Measurements from ENCODE around the gene DLL1.

DLL1 gene

DNA sequence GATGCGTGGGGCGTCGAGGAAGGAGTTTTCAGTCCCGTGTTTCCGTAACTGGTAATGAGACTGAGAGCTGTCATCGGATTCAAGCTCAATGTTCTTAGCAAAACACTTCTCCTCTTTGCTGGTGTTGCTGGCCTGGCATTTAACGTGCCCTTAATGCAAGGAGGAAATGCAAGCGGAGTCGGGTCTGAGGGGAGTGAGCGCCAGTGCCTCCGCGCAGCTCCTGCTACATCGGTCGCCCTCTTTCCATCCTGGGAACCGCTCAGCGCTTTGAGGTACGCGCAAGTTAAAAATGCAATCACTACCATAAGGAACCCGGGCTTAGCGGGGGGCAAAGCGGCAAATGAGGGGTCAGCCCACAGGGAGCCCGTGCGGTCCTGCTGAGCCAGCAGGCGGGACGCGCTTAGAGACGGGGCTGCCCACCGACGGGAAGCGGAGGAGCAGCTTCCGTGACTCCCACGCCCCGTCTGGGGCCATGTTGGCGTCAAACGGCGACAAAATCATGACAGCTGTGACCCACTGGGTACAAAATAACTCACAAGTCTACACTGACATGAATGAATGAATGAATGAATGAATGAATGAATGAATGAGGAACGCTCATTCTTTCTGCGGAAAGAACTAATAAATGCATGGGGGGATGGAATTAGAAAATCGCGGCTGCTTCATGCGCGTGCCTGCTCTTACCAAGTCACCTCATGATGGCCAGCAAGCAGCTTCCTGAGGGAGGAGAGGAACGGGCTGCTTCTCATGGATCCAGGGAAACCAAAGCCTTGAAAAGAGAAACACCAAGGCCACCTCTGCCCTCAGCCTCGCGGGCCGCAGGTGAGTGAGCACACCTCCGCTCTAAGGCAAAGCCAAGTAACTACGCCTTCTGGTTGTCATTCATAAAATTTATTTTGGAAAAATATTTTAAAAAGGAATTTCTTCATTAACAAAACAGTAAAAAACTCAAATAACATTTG lies 9.3 kb downstream of the DLL1 start:
- H3K27ac ChIP-seq (ENCODE audit: low read length) = no peak overlapping the region

DNA sequence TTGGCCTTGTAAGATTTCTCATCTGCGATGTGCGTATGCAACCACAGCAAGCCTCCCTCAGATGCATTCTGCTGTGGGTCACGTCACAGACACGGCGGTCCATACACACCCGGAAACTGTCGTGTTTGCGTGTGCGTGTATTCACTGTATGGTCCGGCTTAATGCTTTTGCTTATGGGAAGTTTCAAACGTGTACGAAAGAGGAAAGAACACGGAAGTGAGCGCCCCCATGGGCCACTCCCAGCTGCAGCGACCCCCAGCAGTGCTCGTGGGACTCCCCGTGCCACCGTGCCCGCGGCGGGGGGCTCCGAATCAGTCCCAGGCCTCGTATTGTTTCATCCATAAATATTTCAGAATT lies 10.2 kb downstream of the DLL1 start:
- Histone ChIP-seq H3K27ac (ENCODE audit: low read length) (no peak overlapping the region), H3K4me2 (ENCODE audit: insufficient read depth, low read length) (no peak overlapping the region), H3K9ac (ENCODE audit: low read depth, low read length) (no peak overlapping the region), H4K20me1 (ENCODE audit: insufficient read depth, low read length) (peaks cover 5% of the 10 kb centered on the region; the same call in 1 of the 2 replicates), H2AFZ (ENCODE audit: low read depth, low read length) (no peak overlapping the region), H3K36me3 (ENCODE audit: insufficient read depth, low read length) (no peaks in the 10 kb centered on the region), H3K27me3 (ENCODE audit: insufficient read depth, low read length, poor library complexity) (no peaks in the 10 kb centered on the region), H3K4me1 (ENCODE audit: insufficient read depth, low read length) (peaks cover 27% of the 10 kb centered on the region), H3K4me3 (ENCODE audit: low read depth in 1 of 2, low read length in 2 of 2) (no peak overlapping the region), H3K79me2 (ENCODE audit: insufficient read depth, low read length) (no peaks in the 10 kb centered on the region), H3K9me3 (ENCODE audit: insufficient read depth, low read length, severe bottlenecking) (no peaks in the 10 kb centered on the region)
- ATAC-seq (ENCODE audit: insufficient read depth, low read depth) = no peak
- DNase-seq = no peak
- TF ChIP-seq EZH2 (IDR thresholded peaks at IDR 0.05; ENCODE audit: borderline replicate concordance, low read depth, low read length, severe bottlenecking) = no peak
- TF ChIP-seq, protein P1, sequence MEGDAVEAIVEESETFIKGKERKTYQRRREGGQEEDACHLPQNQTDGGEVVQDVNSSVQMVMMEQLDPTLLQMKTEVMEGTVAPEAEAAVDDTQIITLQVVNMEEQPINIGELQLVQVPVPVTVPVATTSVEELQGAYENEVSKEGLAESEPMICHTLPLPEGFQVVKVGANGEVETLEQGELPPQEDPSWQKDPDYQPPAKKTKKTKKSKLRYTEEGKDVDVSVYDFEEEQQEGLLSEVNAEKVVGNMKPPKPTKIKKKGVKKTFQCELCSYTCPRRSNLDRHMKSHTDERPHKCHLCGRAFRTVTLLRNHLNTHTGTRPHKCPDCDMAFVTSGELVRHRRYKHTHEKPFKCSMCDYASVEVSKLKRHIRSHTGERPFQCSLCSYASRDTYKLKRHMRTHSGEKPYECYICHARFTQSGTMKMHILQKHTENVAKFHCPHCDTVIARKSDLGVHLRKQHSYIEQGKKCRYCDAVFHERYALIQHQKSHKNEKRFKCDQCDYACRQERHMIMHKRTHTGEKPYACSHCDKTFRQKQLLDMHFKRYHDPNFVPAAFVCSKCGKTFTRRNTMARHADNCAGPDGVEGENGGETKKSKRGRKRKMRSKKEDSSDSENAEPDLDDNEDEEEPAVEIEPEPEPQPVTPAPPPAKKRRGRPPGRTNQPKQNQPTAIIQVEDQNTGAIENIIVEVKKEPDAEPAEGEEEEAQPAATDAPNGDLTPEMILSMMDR (IDR thresholded peaks at IDR 0.05; ENCODE audit: borderline replicate concordance, extremely low read depth, low read length, poor library complexity, severe bottlenecking) = no peak

More for the DNA sequence above, 9.3 kb downstream of the DLL1 start:
- no peaks in the 10 kb centered on the region for H3K9me3 ChIP-seq (ENCODE audit: insufficient read depth, low read length, severe bottlenecking)
- no peaks in the 10 kb centered on the region for H3K27me3 ChIP-seq (ENCODE audit: insufficient read depth, low read length, poor library complexity)
- peaks cover 5% of the 10 kb centered on the region; the same call in 1 of the 2 replicates for H4K20me1 ChIP-seq (ENCODE audit: insufficient read depth, low read length)
- H3K4me2 ChIP-seq (ENCODE audit: insufficient read depth, low read length) = no peak overlapping the region
- no peaks in the 10 kb centered on the region for H3K79me2 ChIP-seq (ENCODE audit: insufficient read depth, low read length)
- no peak for TF ChIP-seq EZH2 (IDR thresholded peaks at IDR 0.05; ENCODE audit: borderline replicate concordance, low read depth, low read length, severe bottlenecking)
- TF ChIP-seq, protein P1 (IDR thresholded peaks at IDR 0.05; ENCODE audit: borderline replicate concordance, extremely low read depth, low read length, poor library complexity, severe bottlenecking) = no peak
- H3K4me3 ChIP-seq (ENCODE audit: low read depth in 1 of 2, low read length in 2 of 2) = no peak overlapping the region
- H3K9ac ChIP-seq (ENCODE audit: low read depth, low read length) = no peak overlapping the region
- ATAC-seq (ENCODE audit: insufficient read depth, low read depth) = no peak
- no peak overlapping the region for H2AFZ ChIP-seq (ENCODE audit: low read depth, low read length)
- H3K36me3 ChIP-seq (ENCODE audit: insufficient read depth, low read length) = no peaks in the 10 kb centered on the region
- no peak for DNase-seq
- H3K4me1 ChIP-seq (ENCODE audit: insufficient read depth, low read length) = peaks cover 27% of the 10 kb centered on the region

DNA sequence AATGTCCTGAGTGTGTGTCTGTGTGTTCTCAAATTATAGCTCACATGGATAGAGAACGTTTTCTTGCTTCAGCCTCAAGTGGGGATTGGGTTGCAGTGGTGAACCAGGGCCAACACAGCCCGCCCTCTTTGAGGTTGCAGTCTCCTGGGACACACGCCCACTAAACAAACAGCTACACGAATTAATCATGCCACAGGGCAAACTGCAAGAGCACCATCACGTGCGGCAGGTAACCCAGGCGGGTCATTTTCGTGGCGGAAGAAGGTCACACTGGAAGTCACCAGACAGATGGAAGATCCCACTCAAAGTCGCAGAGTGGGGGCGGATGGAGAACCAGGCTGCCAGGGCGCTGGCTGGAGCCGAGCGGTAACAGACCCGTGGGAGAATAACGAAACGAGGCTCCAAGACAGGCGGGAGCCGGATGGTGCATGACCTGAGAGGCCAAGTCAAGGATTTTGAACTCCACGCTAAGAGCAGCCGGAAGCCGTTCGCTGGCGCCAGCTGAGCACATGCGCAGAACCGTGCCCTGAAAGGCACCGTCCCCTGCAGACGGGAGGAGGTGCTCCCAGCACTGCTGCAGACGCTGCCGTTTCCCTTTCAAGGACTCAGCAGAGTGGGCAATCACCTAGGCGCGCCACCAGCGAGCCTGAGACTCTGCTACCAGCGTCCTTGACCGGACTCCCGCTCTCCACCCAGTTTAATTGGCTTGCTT lies 10.7 kb downstream of the DLL1 start:
- H3K36me3 ChIP-seq (ENCODE audit: insufficient read depth, low read length) = no peaks in the 10 kb centered on the region
- TF ChIP-seq, protein P1 (IDR thresholded peaks at IDR 0.05; ENCODE audit: borderline replicate concordance, extremely low read depth, low read length, poor library complexity, severe bottlenecking) = no peak
- no peak for TF ChIP-seq EZH2 (IDR thresholded peaks at IDR 0.05; ENCODE audit: borderline replicate concordance, low read depth, low read length, severe bottlenecking)
- peaks cover 5% of the 10 kb centered on the region; the same call in 1 of the 2 replicates for H4K20me1 ChIP-seq (ENCODE audit: insufficient read depth, low read length)
- ATAC-seq (ENCODE audit: insufficient read depth, low read depth) (no peak), DNase-seq (no peak)
- H3K4me2 ChIP-seq (ENCODE audit: insufficient read depth, low read length) = no peak overlapping the region
- H3K9me3 ChIP-seq (ENCODE audit: insufficient read depth, low read length, severe bottlenecking) = no peaks in the 10 kb centered on the region
- H3K4me1 ChIP-seq (ENCODE audit: insufficient read depth, low read length) = peaks cover 27% of the 10 kb centered on the region
- H3K9ac ChIP-seq (ENCODE audit: low read depth, low read length) = no peak overlapping the region
- H3K4me3 ChIP-seq (ENCODE audit: low read depth in 1 of 2, low read length in 2 of 2) = no peak overlapping the region
- no peaks in the 10 kb centered on the region for H3K79me2 ChIP-seq (ENCODE audit: insufficient read depth, low read length)
- H3K27ac ChIP-seq (ENCODE audit: low read length) = no peak overlapping the region
- H2AFZ ChIP-seq (ENCODE audit: low read depth, low read length) = no peak overlapping the region
- no peaks in the 10 kb centered on the region for H3K27me3 ChIP-seq (ENCODE audit: insufficient read depth, low read length, poor library complexity)

Data from DND-41 (cell line).